ENCODE data around the gene C20orf204. TPM values are rescaled to one million over a fixed set of nuclear protein-coding genes. Genes with fewer than 3 reads are reported as not detected.

Gene C20orf204
- total and polyA plus RNA-seq, 10 of the 15 experiments (the other 5 are each of a cell fraction or from before 2014, with no cell fraction given), result 0.24 to 56.0 (median 12.4) TPM

- POLR2A ChIA-PET, result interaction anchor here (0.6 to 1.6 kb wide), 3 partner anchors 11 to 54 kb away, joined by 3 to 8 read pairs (median 3); partner anchors contain the start of genes PRPF6 and SAMD10
- DNase-seq (ENCODE audit: low read depth, low spot score) (no peak), ATAC-seq (no peak), FAIRE-seq (no peak)
- CTCF ChIA-PET, result interaction anchor here (0.8 to 1.3 kb wide), 2 partner anchors 24 to 86 kb away, joined by 3 to 4 read pairs; no protein-coding TSS in a partner anchor
- H3K9ac ChIP-seq (ENCODE audit: control insufficient read depth, insufficient read depth, low read length), result no peak overlapping the region
- intact Hi-C loops (cut with micrococcal nuclease; ENCODE audit: unreplicated experiment), result no loop called here
- no peak overlapping the region for H2AFZ ChIP-seq (ENCODE audit: control insufficient read depth, low read depth, low read length)
- TF ChIP-seq MTA3 (IDR thresholded peaks at IDR 0.05; ENCODE audit: borderline replicate concordance, low read length) (no peak), BRCA1 (IDR thresholded peaks at IDR 0.05; ENCODE audit: low read depth, low read length) (no peak), NR2F1 (conservative IDR thresholded peaks at IDR 0.05) (no peak), RUNX3 (IDR thresholded peaks at IDR 0.05; ENCODE audit: low read length) (no peak), HDAC2 (IDR thresholded peaks at IDR 0.05) (no peak), JUNB (IDR thresholded peaks at IDR 0.05) (no peak), RBBP5 (conservative IDR thresholded peaks at IDR 0.05) (no peak), ATF7 (IDR thresholded peaks at IDR 0.05; ENCODE audit: low read depth) (no peak), BHLHE40 (IDR thresholded peaks at IDR 0.05; ENCODE audit: borderline replicate concordance in 1 of 2, low read depth in 2 of 2, low read length in 1 of 2) (no peak), POU2F2 (IDR thresholded peaks at IDR 0.05; ENCODE audit: borderline replicate concordance, low read depth, low read length) (no peak), ASH2L (IDR thresholded peaks at IDR 0.05; ENCODE audit: borderline replicate concordance, low read depth) (no peak), MEF2B (IDR thresholded peaks at IDR 0.05; ENCODE audit: partially characterized antibody, poor library complexity, severe bottlenecking) (no peak), SREBF2 (IDR thresholded peaks at IDR 0.05; ENCODE audit: low read length) (no peak), KDM1A (IDR thresholded peaks at IDR 0.05; ENCODE audit: borderline replicate concordance) (no peak), ZNF622 (IDR thresholded peaks at IDR 0.05) (no peak), TCF3 (IDR thresholded peaks at IDR 0.05; ENCODE audit: borderline replicate concordance, insufficient read depth, low read depth, low read length) (no peak), MEF2A (IDR thresholded peaks at IDR 0.05; ENCODE audit: insufficient read depth, low read depth, low read length) (no peak)
- TF ChIP-seq, protein P1, sequence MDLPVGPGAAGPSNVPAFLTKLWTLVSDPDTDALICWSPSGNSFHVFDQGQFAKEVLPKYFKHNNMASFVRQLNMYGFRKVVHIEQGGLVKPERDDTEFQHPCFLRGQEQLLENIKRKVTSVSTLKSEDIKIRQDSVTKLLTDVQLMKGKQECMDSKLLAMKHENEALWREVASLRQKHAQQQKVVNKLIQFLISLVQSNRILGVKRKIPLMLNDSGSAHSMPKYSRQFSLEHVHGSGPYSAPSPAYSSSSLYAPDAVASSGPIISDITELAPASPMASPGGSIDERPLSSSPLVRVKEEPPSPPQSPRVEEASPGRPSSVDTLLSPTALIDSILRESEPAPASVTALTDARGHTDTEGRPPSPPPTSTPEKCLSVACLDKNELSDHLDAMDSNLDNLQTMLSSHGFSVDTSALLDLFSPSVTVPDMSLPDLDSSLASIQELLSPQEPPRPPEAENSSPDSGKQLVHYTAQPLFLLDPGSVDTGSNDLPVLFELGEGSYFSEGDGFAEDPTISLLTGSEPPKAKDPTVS (IDR thresholded peaks at IDR 0.05; ENCODE audit: low read depth, low read length), result no peak
- TF ChIP-seq, protein P2, sequence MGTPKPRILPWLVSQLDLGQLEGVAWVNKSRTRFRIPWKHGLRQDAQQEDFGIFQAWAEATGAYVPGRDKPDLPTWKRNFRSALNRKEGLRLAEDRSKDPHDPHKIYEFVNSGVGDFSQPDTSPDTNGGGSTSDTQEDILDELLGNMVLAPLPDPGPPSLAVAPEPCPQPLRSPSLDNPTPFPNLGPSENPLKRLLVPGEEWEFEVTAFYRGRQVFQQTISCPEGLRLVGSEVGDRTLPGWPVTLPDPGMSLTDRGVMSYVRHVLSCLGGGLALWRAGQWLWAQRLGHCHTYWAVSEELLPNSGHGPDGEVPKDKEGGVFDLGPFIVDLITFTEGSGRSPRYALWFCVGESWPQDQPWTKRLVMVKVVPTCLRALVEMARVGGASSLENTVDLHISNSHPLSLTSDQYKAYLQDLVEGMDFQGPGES (IDR thresholded peaks at IDR 0.05), result no peak
- TF ChIP-seq, protein P3, sequence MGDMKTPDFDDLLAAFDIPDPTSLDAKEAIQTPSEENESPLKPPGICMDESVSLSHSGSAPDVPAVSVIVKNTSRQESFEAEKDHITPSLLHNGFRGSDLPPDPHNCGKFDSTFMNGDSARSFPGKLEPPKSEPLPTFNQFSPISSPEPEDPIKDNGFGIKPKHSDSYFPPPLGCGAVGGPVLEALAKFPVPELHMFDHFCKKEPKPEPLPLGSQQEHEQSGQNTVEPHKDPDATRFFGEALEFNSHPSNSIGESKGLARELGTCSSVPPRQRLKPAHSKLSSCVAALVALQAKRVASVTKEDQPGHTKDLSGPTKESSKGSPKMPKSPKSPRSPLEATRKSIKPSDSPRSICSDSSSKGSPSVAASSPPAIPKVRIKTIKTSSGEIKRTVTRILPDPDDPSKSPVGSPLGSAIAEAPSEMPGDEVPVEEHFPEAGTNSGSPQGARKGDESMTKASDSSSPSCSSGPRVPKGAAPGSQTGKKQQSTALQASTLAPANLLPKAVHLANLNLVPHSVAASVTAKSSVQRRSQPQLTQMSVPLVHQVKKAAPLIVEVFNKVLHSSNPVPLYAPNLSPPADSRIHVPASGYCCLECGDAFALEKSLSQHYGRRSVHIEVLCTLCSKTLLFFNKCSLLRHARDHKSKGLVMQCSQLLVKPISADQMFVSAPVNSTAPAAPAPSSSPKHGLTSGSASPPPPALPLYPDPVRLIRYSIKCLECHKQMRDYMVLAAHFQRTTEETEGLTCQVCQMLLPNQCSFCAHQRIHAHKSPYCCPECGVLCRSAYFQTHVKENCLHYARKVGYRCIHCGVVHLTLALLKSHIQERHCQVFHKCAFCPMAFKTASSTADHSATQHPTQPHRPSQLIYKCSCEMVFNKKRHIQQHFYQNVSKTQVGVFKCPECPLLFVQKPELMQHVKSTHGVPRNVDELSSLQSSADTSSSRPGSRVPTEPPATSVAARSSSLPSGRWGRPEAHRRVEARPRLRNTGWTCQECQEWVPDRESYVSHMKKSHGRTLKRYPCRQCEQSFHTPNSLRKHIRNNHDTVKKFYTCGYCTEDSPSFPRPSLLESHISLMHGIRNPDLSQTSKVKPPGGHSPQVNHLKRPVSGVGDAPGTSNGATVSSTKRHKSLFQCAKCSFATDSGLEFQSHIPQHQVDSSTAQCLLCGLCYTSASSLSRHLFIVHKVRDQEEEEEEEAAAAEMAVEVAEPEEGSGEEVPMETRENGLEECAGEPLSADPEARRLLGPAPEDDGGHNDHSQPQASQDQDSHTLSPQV (IDR thresholded peaks at IDR 0.05), result no peak
- peaks cover 16 to 27% of the 10 kb centered on the region in 2 experiments; a peak in 3 of 4 replicates for H3K36me3 ChIP-seq (ENCODE audit: control insufficient read depth in 2 of 2, insufficient read depth in 2 of 2, low read length in 1 of 2)
- H3K27me3 ChIP-seq (replicated peaks in 1 of 2; ENCODE audit: control insufficient read depth in 2 of 2, insufficient read depth in 2 of 2, low read length in 1 of 2), result no peaks in the 10 kb centered on the region
- SMC1A ChIA-PET (ENCODE audit: uncharacterized antibody, unreplicated experiment), result interaction anchor here (0.6 kb wide), 1 partner anchor 32 kb away, joined by 3 read pairs; no protein-coding TSS in a partner anchor
- H3K4me2 ChIP-seq (ENCODE audit: control insufficient read depth, insufficient read depth), result no peak overlapping the region
- H3K4me1 ChIP-seq (ENCODE audit: control insufficient read depth, insufficient read depth, low read length), result peaks cover 37% of the 10 kb centered on the region
- no peaks in the 10 kb centered on the region for H3K9me3 ChIP-seq (replicated peaks; ENCODE audit: control insufficient read depth, insufficient read depth, low read length)
- RAD21 ChIA-PET (ENCODE audit: unreplicated experiment), result interaction anchor here (0.9 to 7.1 kb wide), 2 partner anchors 20 to 53 kb away, joined by 6 to 92 read pairs; partner anchors contain the start of genes PRPF6 and SAMD10
- WGBS (ENCODE audit: insufficient coverage, insufficient replicate concordance, low lambda C conversion rate, missing lambda C conversion rate), result 96% methylated on average over 11 of the region's 11 CpGs
- no peak overlapping the region for H3K4me3 ChIP-seq
- in situ Hi-C loops (cut with MboI), result no loop called here
- peaks cover 4% of the 10 kb centered on the region for H3K79me2 ChIP-seq (ENCODE audit: control insufficient read depth, insufficient read depth, low read length)
- H3K27ac ChIP-seq (ENCODE audit: control insufficient read depth, insufficient read depth), result peak overlapping the region; percentile 77
- BruUV-seq (replicated peaks), result no TSS peak
- H4K20me1 ChIP-seq (ENCODE audit: control insufficient read depth, insufficient read depth), result no peaks in the 10 kb centered on the region
Observed at GRCh38 chr20:64033981-64034493, 1.9 kb upstream of the C20orf204 start.

Data from GM12878 (cell line).